Right lobe of liver (tissue), 6 donors: ENCODE measurements around the gene EI24. TPM values are rescaled to one million over a fixed set of nuclear protein-coding genes. Genes with fewer than 3 reads are reported as not detected.
A peak's percentile ranks its signal among the peaks of the same experiment; 100 is the strongest.

Source experiments
- ATAC-seq, 4 donors: fragments of 200-7000 bp; cut with Tn5 transposase; one replicate each; pipeline ENCODE4 v1.9.1; 2020; ENCODE audit warnings: mild to moderate bottlenecking in 4 of 4, moderate library complexity in 4 of 4
- DNase-seq, 3 donors: peaks; one replicate each; pipeline ENCODE4 v3.0.0-alpha.2; 2020
- H3K27ac ChIP-seq, 3 donors: fragments of 200-600 bp; one replicate each; pipeline ENCODE4 v1.8.0; 2022
- H3K27me3 ChIP-seq, 2 donors: fragments of 200-600 bp; one replicate each; pipeline ENCODE4 v1.8.0; 2022
- H3K36me3 ChIP-seq, 4 donors: fragments of 200-600 bp; sonication (generic) in 1 of 4; one replicate each; pipeline versions ENCODE4 v1.5.1 to v1.8.0; 2017 to 2022; ENCODE audit warnings: control low read depth in 1 of 4
- H3K4me1 ChIP-seq, 4 donors: fragments of 200-600 bp; sonication (generic) in 1 of 4; one replicate each; pipeline versions ENCODE4 v1.5.1 to v1.8.0; 2017 to 2022; ENCODE audit warnings: control low read depth in 1 of 4
- H3K4me3 ChIP-seq, 3 donors: fragments of 200-600 bp; one replicate each; pipeline ENCODE4 v1.8.0; 2022
- H3K9me3 ChIP-seq, 4 donors: fragments of 200-600 bp; sonication (generic) in 1 of 4; one replicate each; pipeline versions ENCODE4 v1.5.1 to v1.8.0; 2017 to 2022; ENCODE audit warnings: control low read depth in 1 of 4
- POLR2A ChIP-seq: fragments of 450-650 bp; IDR thresholded peaks from one replicate; pipeline ENCODE4 v1.6.1; 2017; ENCODE audit warnings: antibody characterized with exemption, mild to moderate bottlenecking
- WGBS: methylation state at CpG from one replicate; pipeline ENCODE4 v1.1.6; 2018; ENCODE audit warnings: low coverage, low lambda C conversion rate; ENCODE audit not compliant: insufficient coverage; ENCODE audit errors: missing lambda C conversion rate; 5-methylcytosine and 5-hydroxymethylcytosine counted together
- intact Hi-C, 2 donors: fragments of 100-400 bp; cut with DNase I; formaldehyde crosslinking; loops; one replicate each; pipeline versions ENCODE4 v1.11.2 to v1.14.1; 2022
- total RNA-seq, 6 experiments: library from RNA; depleted of rRNA in 2 of 6; stranded (reverse); fragments of >200 nt in 2 of 6; fragmentation: NEBNext Ultra II Directional in 3 of 6; extraction: Animal tissue kit (Norgen Biotek cat#: 25700) in 3 of 6; gene quantifications; one replicate each; pipeline versions ENCODE4 v1.1.0 to v1.2.4, GENCODE V29; 2016 to 2023
- TF ChIP-seq, protein P1 (sequence below), 4 donors: fragments of 200-600 bp in 3 of 4; fragments of 450-650 bp in 1 of 4; IDR thresholded peaks; one replicate each; pipeline versions ENCODE4 v1.5.1 to v1.8.0; 2016 to 2022; ENCODE audit warnings: antibody characterized with exemption in 4 of 4, mild to moderate bottlenecking in 2 of 4
- donor health status: DM: no; HTN: yes; CAD: no.
- donor health status: DM: no; HTN: no; CAD: no.
- donor health status: DM: no; HTN: no; CAD: no.
- donor health status: DM: no; HTN: yes; CAD: no.
- donor health status: DM: no; HTN: yes; CAD: no.

The EI24 gene
- total RNA-seq, 6 experiments from 2014 or later, result 74.4 to 232 (median 113) TPM

DNA sequence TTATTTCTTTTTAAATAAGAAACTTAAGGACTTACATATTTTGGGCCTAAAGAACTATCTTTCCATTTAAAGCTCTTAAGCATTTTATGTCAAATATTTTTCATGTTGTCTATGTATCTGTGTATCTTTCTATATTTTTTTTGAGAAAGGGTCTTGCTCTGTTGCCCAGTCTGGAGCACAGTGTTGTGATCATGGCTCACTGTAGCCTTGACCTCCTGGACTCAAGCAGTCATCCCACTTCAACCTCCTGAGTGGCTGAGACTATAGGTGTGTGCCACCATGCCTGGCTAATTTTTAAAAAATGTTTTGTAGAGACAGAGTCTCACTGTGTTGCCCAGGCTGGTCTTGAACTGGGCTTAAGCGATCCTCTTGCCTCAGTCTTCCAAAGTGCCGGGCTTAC is 31.4 kb downstream of the EI24 start:
- 94% methylated on average over 2 of the region's 2 CpGs for WGBS
- H3K9me3 ChIP-seq, result no peaks in the 10 kb centered on the region
- TF ChIP-seq, protein P1, sequence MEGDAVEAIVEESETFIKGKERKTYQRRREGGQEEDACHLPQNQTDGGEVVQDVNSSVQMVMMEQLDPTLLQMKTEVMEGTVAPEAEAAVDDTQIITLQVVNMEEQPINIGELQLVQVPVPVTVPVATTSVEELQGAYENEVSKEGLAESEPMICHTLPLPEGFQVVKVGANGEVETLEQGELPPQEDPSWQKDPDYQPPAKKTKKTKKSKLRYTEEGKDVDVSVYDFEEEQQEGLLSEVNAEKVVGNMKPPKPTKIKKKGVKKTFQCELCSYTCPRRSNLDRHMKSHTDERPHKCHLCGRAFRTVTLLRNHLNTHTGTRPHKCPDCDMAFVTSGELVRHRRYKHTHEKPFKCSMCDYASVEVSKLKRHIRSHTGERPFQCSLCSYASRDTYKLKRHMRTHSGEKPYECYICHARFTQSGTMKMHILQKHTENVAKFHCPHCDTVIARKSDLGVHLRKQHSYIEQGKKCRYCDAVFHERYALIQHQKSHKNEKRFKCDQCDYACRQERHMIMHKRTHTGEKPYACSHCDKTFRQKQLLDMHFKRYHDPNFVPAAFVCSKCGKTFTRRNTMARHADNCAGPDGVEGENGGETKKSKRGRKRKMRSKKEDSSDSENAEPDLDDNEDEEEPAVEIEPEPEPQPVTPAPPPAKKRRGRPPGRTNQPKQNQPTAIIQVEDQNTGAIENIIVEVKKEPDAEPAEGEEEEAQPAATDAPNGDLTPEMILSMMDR (IDR thresholded peaks at IDR 0.05), result no peak
- no peak for TF ChIP-seq POLR2A
- intact Hi-C loops, result no loop called here
- H3K27me3 ChIP-seq, result no peaks in the 10 kb centered on the region
- H3K4me1 ChIP-seq, result no peaks in the 10 kb centered on the region
- no peak overlapping the region for H3K4me3 ChIP-seq
- peaks cover 0 to 89% (median 36%) of the 10 kb centered on the region in 4 donors for H3K36me3 ChIP-seq
- ATAC-seq (no peak), DNase-seq (no peak)
- no peak overlapping the region for H3K27ac ChIP-seq

DNA sequence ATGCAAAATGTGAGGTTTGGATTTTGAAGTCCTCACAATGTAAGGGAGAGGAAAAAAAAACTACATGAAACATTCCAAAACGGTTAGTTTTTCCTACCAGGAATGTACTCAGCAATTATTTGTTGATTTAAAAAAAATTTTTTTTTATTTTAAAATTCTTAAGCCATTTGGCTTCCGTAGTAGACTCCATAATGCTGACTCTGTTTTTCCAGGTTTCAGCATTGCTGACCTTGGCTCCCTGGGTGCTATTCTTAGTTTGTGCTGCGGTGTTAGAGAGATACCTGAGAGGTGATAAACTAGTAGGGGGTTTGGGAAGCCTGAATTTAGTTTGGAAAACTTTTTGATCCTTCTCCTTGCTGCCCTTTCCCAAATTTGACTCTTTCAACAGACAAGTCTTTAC is 33.9 kb downstream of the EI24 start:
- peaks cover 0 to 98% (median 51%) of the 10 kb centered on the region in 4 donors for H3K36me3 ChIP-seq
- TF ChIP-seq POLR2A, result no peak

DNA sequence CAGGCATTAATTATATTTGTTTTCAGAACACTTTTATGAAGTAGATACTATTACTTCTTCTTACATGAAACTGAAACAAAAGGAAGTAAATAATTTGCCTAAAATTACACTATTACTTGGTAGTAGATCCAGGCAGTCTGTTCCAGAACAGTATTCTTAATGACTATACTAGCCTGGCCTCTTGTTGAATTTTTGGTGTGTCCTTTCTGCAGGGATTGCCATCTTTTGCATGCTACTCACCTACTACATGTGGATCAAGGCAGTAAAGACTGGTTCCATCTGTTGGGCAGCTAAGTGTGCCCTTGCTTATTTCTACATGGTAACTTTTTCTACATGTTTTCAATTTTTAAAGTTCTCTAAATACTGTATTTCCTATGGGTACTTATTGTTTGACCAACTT is 36.1 kb downstream of the EI24 start:
- no peaks in the 10 kb centered on the region for H3K9me3 ChIP-seq
- peaks cover 0 to 98% (median 52%) of the 10 kb centered on the region in 4 donors for H3K36me3 ChIP-seq
- no peaks in the 10 kb centered on the region for H3K27me3 ChIP-seq
- ATAC-seq (no peak), DNase-seq (no peak)
- H3K4me1 ChIP-seq, result no peaks in the 10 kb centered on the region
- TF ChIP-seq, protein P1 (IDR thresholded peaks at IDR 0.05), result no peak
- TF ChIP-seq POLR2A, result no peak
- H3K27ac ChIP-seq, result no peak overlapping the region
- no peak overlapping the region for H3K4me3 ChIP-seq
- intact Hi-C loops, result no loop called here

More for the DNA sequence above, 33.9 kb downstream of the EI24 start:
- intact Hi-C loops, result no loop called here
- no peaks in the 10 kb centered on the region for H3K27me3 ChIP-seq
- H3K27ac ChIP-seq, result no peak overlapping the region
- no peaks in the 10 kb centered on the region for H3K9me3 ChIP-seq
- no peak overlapping the region for H3K4me3 ChIP-seq
- ATAC-seq (no peak), DNase-seq (no peak)
- H3K4me1 ChIP-seq, result no peaks in the 10 kb centered on the region
- WGBS, result 78% methylated on average over 3 of the region's 3 CpGs

DNA sequence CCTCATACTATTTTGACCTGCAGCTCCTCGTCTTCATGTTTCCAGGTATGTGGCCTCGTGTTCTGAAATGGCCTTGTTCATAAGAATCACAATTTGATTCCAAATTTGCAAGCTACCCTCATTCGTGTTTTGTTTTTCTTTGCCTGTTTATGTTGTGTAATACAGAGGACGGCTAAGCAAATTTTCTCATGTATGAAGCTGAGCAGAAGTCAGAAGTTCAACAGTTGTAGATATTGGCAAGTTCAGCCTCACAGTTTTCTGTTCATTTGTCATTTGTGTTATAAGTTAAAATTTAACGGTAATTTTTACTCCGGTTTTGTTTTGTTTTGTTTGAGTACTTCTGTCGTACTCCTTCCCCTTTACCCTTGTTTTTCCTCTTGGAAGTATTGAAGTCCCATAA is 40.3 kb downstream of the EI24 start:
- Histone ChIP-seq H3K36me3 (peaks cover 6 to 99% (median 54%) of the 10 kb centered on the region in 4 donors), H3K27ac (no peak overlapping the region), H3K4me1 (no peaks in the 10 kb centered on the region), H3K27me3 (no peaks in the 10 kb centered on the region), H3K4me3 (no peak overlapping the region), H3K9me3 (no peaks in the 10 kb centered on the region)
- DNase-seq, result no peak
- WGBS, result 15% methylated on average over 6 of the region's 7 CpGs
- intact Hi-C loops, result no loop called here
- peak in 3 of 4 donors; percentile 23 to 54 (median 33) for ATAC-seq
- TF ChIP-seq, protein P1 (IDR thresholded peaks at IDR 0.05), result no peak
- no peak for TF ChIP-seq POLR2A

DNA sequence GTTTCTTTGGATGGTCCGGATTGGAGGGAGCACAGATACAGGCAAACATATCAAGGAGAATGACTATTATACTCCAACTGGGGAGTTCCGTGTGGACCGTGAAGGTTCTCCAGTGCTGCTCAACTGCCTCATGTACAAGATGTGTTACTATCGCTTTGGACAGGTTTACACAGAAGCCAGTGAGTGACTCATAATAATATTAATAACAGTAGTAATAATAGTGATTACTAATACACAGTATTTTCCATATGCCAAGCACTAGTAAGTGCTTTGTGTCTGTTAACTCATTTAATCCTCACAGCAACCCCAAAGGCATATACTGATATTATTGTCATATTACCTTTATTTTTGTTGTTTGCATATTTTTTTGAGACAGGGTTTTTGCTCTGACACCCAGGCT is 49.1 kb downstream of the EI24 start:
- peaks cover 8 to 81% (median 46%) of the 10 kb centered on the region in 4 donors for H3K36me3 ChIP-seq
- no peaks in the 10 kb centered on the region for H3K9me3 ChIP-seq
- no peak for ATAC-seq
- no peak overlapping the region for H3K27ac ChIP-seq
- no peaks in the 10 kb centered on the region for H3K4me1 ChIP-seq
- no peak overlapping the region for H3K4me3 ChIP-seq
- intact Hi-C loops, result no loop called here
- DNase-seq, result no peak
- 89% methylated on average over 4 of the region's 4 CpGs for WGBS
- TF ChIP-seq, protein P1 (IDR thresholded peaks at IDR 0.05), result no peak
- TF ChIP-seq POLR2A, result no peak
- no peaks in the 10 kb centered on the region for H3K27me3 ChIP-seq
